NOMO-1 treated with DMSO at 0.1 percent for 48 hours (cell line): Measurements from ENCODE around the gene CAMK4.
"Not testable (repeated sequence)": the region's sequence is repeated elsewhere in the genome, so short reads cannot be mapped to it uniquely, and the experiment has no call there.

Experiments used
- DNase-seq: peaks from one replicate; lab custom pipeline; 2025; ENCODE audit not compliant: unreplicated experiment; lab: John Stamatoyannopoulos, UW

Gene CAMK4

GRCh38 chr5:111375645-111376044 lies 151.5 kb downstream of the CAMK4 start:
- DNase-seq = no peak

GRCh38 chr5:111377306-111377705 lies 153.1 kb downstream of the CAMK4 start:
- no peak for DNase-seq

GRCh38 chr5:111379391-111379816 lies 155.2 kb downstream of the CAMK4 start:
- no peak for DNase-seq

GRCh38 chr5:111383288-111383970 lies 159.2 kb downstream of the CAMK4 start:
- DNase-seq = no peak

GRCh38 chr5:111384220-111384619 lies 160.0 kb downstream of the CAMK4 start:
- DNase-seq = peak; percentile 27

- no peak for DNase-seq
These were observed 160.9 kb downstream of the CAMK4 start for GRCh38 chr5:111385051-111385450.

GRCh38 chr5:111385970-111386831 lies 162.0 kb downstream of the CAMK4 start:
- DNase-seq = no peak

- no peak for DNase-seq
These were observed 162.6 kb downstream of the CAMK4 start for GRCh38 chr5:111386832-111387162.

- DNase-seq = no peak
These were observed 163.2 kb downstream of the CAMK4 start for GRCh38 chr5:111387361-111387760.

GRCh38 chr5:111389390-111390082 lies 165.4 kb downstream of the CAMK4 start:
- DNase-seq = no peak

GRCh38 chr5:111392181-111392580 lies 168.0 kb downstream of the CAMK4 start:
- no peak for DNase-seq

- DNase-seq = peak; percentile 61
These were observed 170.4 kb downstream of the CAMK4 start for GRCh38 chr5:111394586-111394985.

GRCh38 chr5:111398013-111398412 lies 173.8 kb downstream of the CAMK4 start:
- DNase-seq = no peak

GRCh38 chr5:111399113-111399512 lies 174.9 kb downstream of the CAMK4 start:
- DNase-seq = no peak

- DNase-seq = no peak
These were observed 177.7 kb downstream of the CAMK4 start for GRCh38 chr5:111401906-111402305.

- DNase-seq = no peak
These were observed 180.1 kb downstream of the CAMK4 start for GRCh38 chr5:111404270-111404769.

- DNase-seq = no peak
These were observed 183.4 kb downstream of the CAMK4 start for GRCh38 chr5:111407562-111407961.

GRCh38 chr5:111408817-111409216 lies 184.6 kb downstream of the CAMK4 start:
- no peak for DNase-seq

- DNase-seq = not testable (repeated sequence)
These were observed 185.1 kb downstream of the CAMK4 start for GRCh38 chr5:111409266-111409665.

GRCh38 chr5:111410067-111410466 lies 185.9 kb downstream of the CAMK4 start:
- not testable (repeated sequence) for DNase-seq

GRCh38 chr5:111411301-111411700 lies 187.1 kb downstream of the CAMK4 start:
- DNase-seq = no peak

- DNase-seq = no peak
These were observed 188.4 kb downstream of the CAMK4 start for GRCh38 chr5:111412593-111412992.
